Left lung (tissue), 10 donors: ENCODE data around the gene ZNF473. TPM values are rescaled to one million over a fixed set of nuclear protein-coding genes. Genes with fewer than 3 reads are reported as not detected.

Source experiments
- ATAC-seq: fragments of 200-7000 bp; cut with Tn5 transposase; one replicate; pipeline ENCODE4 v1.9.1; 2020; ENCODE audit warnings: moderate library complexity
- DNase-seq, 4 donors: peaks; one replicate each; pipeline ENCODE4 v3.0.0-alpha.2; 2013 to 2020
- H3K27ac ChIP-seq, 2 donors: fragments of 200-600 bp; sonication (generic) in 1 of 2; one replicate each; pipeline versions ENCODE4 v1.5.0 to v1.8.0; 2020 to 2021
- H3K27me3 ChIP-seq, 2 donors: fragments of 200-600 bp; sonication (generic) in 1 of 2; one replicate each; pipeline versions ENCODE4 v1.5.0 to v1.8.0; 2020 to 2021
- H3K36me3 ChIP-seq, 2 donors: fragments of 200-600 bp; sonication (generic) in 1 of 2; one replicate each; pipeline versions ENCODE4 v1.5.0 to v1.8.0; 2020 to 2021
- H3K4me1 ChIP-seq, 2 donors: fragments of 200-600 bp; one replicate each; pipeline ENCODE4 v1.8.0; 2021
- H3K4me3 ChIP-seq, 2 donors: fragments of 200-600 bp; sonication (generic) in 1 of 2; one replicate each; pipeline versions ENCODE4 v1.5.0 to v1.8.0; 2020 to 2021; ENCODE audit warnings: mild to moderate bottlenecking in 1 of 2
- H3K9me3 ChIP-seq, 2 donors: fragments of 200-600 bp; sonication (generic) in 1 of 2; one replicate each; pipeline versions ENCODE4 v1.5.0 to v1.8.0; 2020 to 2021
- CTCF ChIP-seq, 2 donors: fragments of 200-600 bp; sonication (generic) in 1 of 2; IDR thresholded peaks; one replicate each; pipeline versions ENCODE4 v1.5.0 to v1.8.0; 2021; ENCODE audit warnings: antibody characterized with exemption in 2 of 2
- intact Hi-C, 2 donors: fragments of 100-400 bp; cut with DNase I; formaldehyde crosslinking; loops; one replicate each; pipeline versions ENCODE4 v1.11.2 to v1.14.2; 2022
- polyA plus RNA-seq, 6 donors: library from polyadenylated mRNA; unstranded; fragments of 120-200 nt; gene quantifications; one replicate each; pipeline ENCODE4 v1.2.1, GENCODE V29; 2013; ENCODE audit not compliant: insufficient read length in 6 of 6
- total RNA-seq, 2 donors: library from RNA; stranded (reverse); fragmentation: NEBNext Ultra II Directional; extraction: Animal tissue kit (Norgen Biotek cat#: 25700); gene quantifications; one replicate each; pipeline ENCODE4 v1.2.1, GENCODE V29; 2021
- donor health status: DM: no; HTN: yes; CAD: no.
- donor health status: DM: no; HTN: no; CAD: no.

ZNF473 gene
- total and polyA plus RNA-seq, 8 donors: 5.1 to 15.4 (median 13.3) TPM

GRCh38 chr19:49978324-49978723, 47.5 kb upstream of the ZNF473 start:
- TF ChIP-seq CTCF (IDR thresholded peaks at IDR 0.05): no peak
- H3K27ac ChIP-seq: no peak overlapping the region

GRCh38 chr19:49981603-49982593, 43.9 kb upstream of the ZNF473 start:
- Histone ChIP-seq H3K36me3 (peaks cover 0 to 85% of the 10 kb centered on the region in 2 donors), H3K4me1 (no peaks in the 10 kb centered on the region), H3K27ac (no peak overlapping the region), H3K27me3 (no peaks in the 10 kb centered on the region), H3K9me3 (no peaks in the 10 kb centered on the region), H3K4me3 (no peak overlapping the region)
- DNase-seq (peak in 1 of 4 donors; percentile 22), ATAC-seq (no peak)
- intact Hi-C loops: loop anchor here (5.0 to 10.0 kb wide), 2 partner anchors 40 to 47 kb away; no protein-coding TSS in a partner anchor
- TF ChIP-seq CTCF (IDR thresholded peaks at IDR 0.05): no peak

More at GRCh38 chr19:49978324-49978723, 47.5 kb upstream of the ZNF473 start:
- peak in 1 of 4 donors; percentile 45 for DNase-seq
- no peak for ATAC-seq
- Histone ChIP-seq H3K27me3 (no peaks in the 10 kb centered on the region), H3K36me3 (peaks cover 0 to 77% of the 10 kb centered on the region in 2 donors), H3K9me3 (no peaks in the 10 kb centered on the region), H3K4me3 (no peak overlapping the region), H3K4me1 (peaks cover 0 to 9% of the 10 kb centered on the region in 2 donors)
- intact Hi-C loops: no loop called here

GRCh38 chr19:49983645-49984229, 42.1 kb upstream of the ZNF473 start:
- Histone ChIP-seq H3K27ac (no peak overlapping the region), H3K36me3 (peaks cover 0 to 83% of the 10 kb centered on the region in 2 donors), H3K27me3 (no peaks in the 10 kb centered on the region), H3K4me1 (no peaks in the 10 kb centered on the region), H3K9me3 (no peaks in the 10 kb centered on the region), H3K4me3 (no peak overlapping the region)
- TF ChIP-seq CTCF (IDR thresholded peaks at IDR 0.05): peak; percentile 74 to 84
- ATAC-seq (peak; percentile 57), DNase-seq (peak in 3 of 4 donors; percentile 24 to 54 (median 48))
- intact Hi-C loops: loop anchor here (5.0 to 10.0 kb wide), 2 partner anchors 41 to 49 kb away; no protein-coding TSS in a partner anchor

- H3K27ac ChIP-seq: no peak overlapping the region
- no peak for DNase-seq
- no peaks in the 10 kb centered on the region for H3K4me1 ChIP-seq
- intact Hi-C loops: loop anchor here (5.0 to 10.0 kb wide), 2 partner anchors 42 to 50 kb away; no protein-coding TSS in a partner anchor
- H3K27me3 ChIP-seq: no peaks in the 10 kb centered on the region
- H3K4me3 ChIP-seq: no peak overlapping the region
- peaks cover 0 to 83% of the 10 kb centered on the region in 2 donors for H3K36me3 ChIP-seq
- ATAC-seq: no peak
- TF ChIP-seq CTCF (IDR thresholded peaks at IDR 0.05): no peak
- H3K9me3 ChIP-seq: no peaks in the 10 kb centered on the region
These were observed 41.3 kb upstream of the ZNF473 start for GRCh38 chr19:49984491-49984890.

- H3K36me3 ChIP-seq: peaks cover 0 to 84% of the 10 kb centered on the region in 2 donors
- intact Hi-C loops: loop anchor here in 1 of 2 donors (10.0 kb wide), 1 partner anchor 51 kb away; no protein-coding TSS in a partner anchor
- no peaks in the 10 kb centered on the region for H3K9me3 ChIP-seq
- ATAC-seq: no peak
- H3K27ac ChIP-seq: no peak overlapping the region
- DNase-seq: peak in 1 of 4 donors; percentile 12
- no peaks in the 10 kb centered on the region for H3K4me1 ChIP-seq
- no peak overlapping the region for H3K4me3 ChIP-seq
- no peaks in the 10 kb centered on the region for H3K27me3 ChIP-seq
- no peak for TF ChIP-seq CTCF (IDR thresholded peaks at IDR 0.05)
These were observed 39.9 kb upstream of the ZNF473 start for GRCh38 chr19:49985871-49986270.
